Stimulated activated CD8-positive, alpha-beta memory T cell treated with anti-CD3 and anti-CD28 coated beads, Interleukin-12 subunit alpha, Interleukin-12 subunit beta, amount 100 ng/mL, for 1 hour (primary cell): Measurements from ENCODE around the gene SFXN4.
A peak's percentile ranks its signal among the peaks of the same experiment; 100 is the strongest.
"Not testable (repeated sequence)": the region's sequence is repeated elsewhere in the genome, so short reads cannot be mapped to it uniquely, and the experiment has no call there.

Source experiments
- DNase-seq: peaks from one replicate; pipeline ENCODE4 v3.0.0-alpha.2; 2020; ENCODE audit warnings: low read depth

Gene SFXN4

GRCh38 chr10:119190954-119191785, 25.7 kb upstream of the SFXN4 start:
- DNase-seq = no peak

GRCh38 chr10:119190353-119190752, 24.8 kb upstream of the SFXN4 start:
- no peak for DNase-seq

GRCh38 chr10:119189811-119190282, 24.3 kb upstream of the SFXN4 start:
- DNase-seq = no peak

GRCh38 chr10:119183664-119184412, 18.3 kb upstream of the SFXN4 start:
- no peak for DNase-seq

GRCh38 chr10:119180850-119181400, 15.4 kb upstream of the SFXN4 start:
- DNase-seq = not testable (repeated sequence)

GRCh38 chr10:119178372-119179119, 13.0 kb upstream of the SFXN4 start, which contains the start of gene PRDX3:
PRDX3 (minus strand) TSS chr10:119178812; CDS start chr10:119178790, 22 bp downstream.
- peak; percentile 91 for DNase-seq

- DNase-seq = no peak
These were observed 12.3 kb upstream of the SFXN4 start for GRCh38 chr10:119177708-119178371.

- no peak for DNase-seq
These were observed 10.7 kb upstream of the SFXN4 start for GRCh38 chr10:119176166-119176565.

- no peak for DNase-seq
These were observed 8.6 kb upstream of the SFXN4 start for GRCh38 chr10:119174109-119174508.

- DNase-seq = no peak
These were observed 1.5 kb upstream of the SFXN4 start for GRCh38 chr10:119167041-119167440.

- DNase-seq = no peak
These were observed 1.1 kb upstream of the SFXN4 start for GRCh38 chr10:119166564-119166963.

GRCh38 chr10:119166118-119166500, 595 bp upstream of the SFXN4 start:
- DNase-seq = no peak

- DNase-seq = no peak
These were observed 2.9 kb downstream of the SFXN4 start for GRCh38 chr10:119162452-119163092.

- DNase-seq = no peak
These were observed 3.6 kb downstream of the SFXN4 start for GRCh38 chr10:119161680-119162451.

GRCh38 chr10:119159332-119159731, 6.2 kb downstream of the SFXN4 start:
- DNase-seq = no peak

- DNase-seq = no peak
These were observed 11.9 kb downstream of the SFXN4 start for GRCh38 chr10:119153661-119154060.

- DNase-seq = no peak
These were observed 12.5 kb downstream of the SFXN4 start for GRCh38 chr10:119153041-119153440.

- not testable (repeated sequence) for DNase-seq
These were observed 13.9 kb downstream of the SFXN4 start for GRCh38 chr10:119151601-119152000.

- DNase-seq = no peak
These were observed 15.8 kb downstream of the SFXN4 start for GRCh38 chr10:119149729-119150128.

GRCh38 chr10:119149157-119149556, 16.4 kb downstream of the SFXN4 start:
- DNase-seq = no peak
